Measurements from ENCODE around the gene LARP1.

- TF ChIP-seq EZH2 (IDR thresholded peaks at IDR 0.05; ENCODE audit: low read depth, unreplicated experiment) (no peak), EZH2phosphoT487 (IDR thresholded peaks at IDR 0.05; ENCODE audit: unreplicated experiment) (no peak), ZNF114 (CRISPR knock-in tag; IDR thresholded peaks at IDR 0.05) (no peak), POLR2AphosphoS5 (IDR thresholded peaks at IDR 0.05; ENCODE audit: low read depth) (no peak), NANOG (IDR thresholded peaks at IDR 0.05; ENCODE audit: borderline replicate concordance) (no peak), JUNB (IDR thresholded peaks at IDR 0.05; ENCODE audit: unreplicated experiment) (no peak), CREB1 (CRISPR knock-in tag; IDR thresholded peaks at IDR 0.05; ENCODE audit: low read depth) (no peak), ETS1 (IDR thresholded peaks at IDR 0.05) (no peak)
- TF ChIP-seq, protein P1, sequence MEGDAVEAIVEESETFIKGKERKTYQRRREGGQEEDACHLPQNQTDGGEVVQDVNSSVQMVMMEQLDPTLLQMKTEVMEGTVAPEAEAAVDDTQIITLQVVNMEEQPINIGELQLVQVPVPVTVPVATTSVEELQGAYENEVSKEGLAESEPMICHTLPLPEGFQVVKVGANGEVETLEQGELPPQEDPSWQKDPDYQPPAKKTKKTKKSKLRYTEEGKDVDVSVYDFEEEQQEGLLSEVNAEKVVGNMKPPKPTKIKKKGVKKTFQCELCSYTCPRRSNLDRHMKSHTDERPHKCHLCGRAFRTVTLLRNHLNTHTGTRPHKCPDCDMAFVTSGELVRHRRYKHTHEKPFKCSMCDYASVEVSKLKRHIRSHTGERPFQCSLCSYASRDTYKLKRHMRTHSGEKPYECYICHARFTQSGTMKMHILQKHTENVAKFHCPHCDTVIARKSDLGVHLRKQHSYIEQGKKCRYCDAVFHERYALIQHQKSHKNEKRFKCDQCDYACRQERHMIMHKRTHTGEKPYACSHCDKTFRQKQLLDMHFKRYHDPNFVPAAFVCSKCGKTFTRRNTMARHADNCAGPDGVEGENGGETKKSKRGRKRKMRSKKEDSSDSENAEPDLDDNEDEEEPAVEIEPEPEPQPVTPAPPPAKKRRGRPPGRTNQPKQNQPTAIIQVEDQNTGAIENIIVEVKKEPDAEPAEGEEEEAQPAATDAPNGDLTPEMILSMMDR (conservative IDR thresholded peaks at IDR 0.05; ENCODE audit: low read depth in 2 of 2), result no peak
- TF ChIP-seq, protein P2, sequence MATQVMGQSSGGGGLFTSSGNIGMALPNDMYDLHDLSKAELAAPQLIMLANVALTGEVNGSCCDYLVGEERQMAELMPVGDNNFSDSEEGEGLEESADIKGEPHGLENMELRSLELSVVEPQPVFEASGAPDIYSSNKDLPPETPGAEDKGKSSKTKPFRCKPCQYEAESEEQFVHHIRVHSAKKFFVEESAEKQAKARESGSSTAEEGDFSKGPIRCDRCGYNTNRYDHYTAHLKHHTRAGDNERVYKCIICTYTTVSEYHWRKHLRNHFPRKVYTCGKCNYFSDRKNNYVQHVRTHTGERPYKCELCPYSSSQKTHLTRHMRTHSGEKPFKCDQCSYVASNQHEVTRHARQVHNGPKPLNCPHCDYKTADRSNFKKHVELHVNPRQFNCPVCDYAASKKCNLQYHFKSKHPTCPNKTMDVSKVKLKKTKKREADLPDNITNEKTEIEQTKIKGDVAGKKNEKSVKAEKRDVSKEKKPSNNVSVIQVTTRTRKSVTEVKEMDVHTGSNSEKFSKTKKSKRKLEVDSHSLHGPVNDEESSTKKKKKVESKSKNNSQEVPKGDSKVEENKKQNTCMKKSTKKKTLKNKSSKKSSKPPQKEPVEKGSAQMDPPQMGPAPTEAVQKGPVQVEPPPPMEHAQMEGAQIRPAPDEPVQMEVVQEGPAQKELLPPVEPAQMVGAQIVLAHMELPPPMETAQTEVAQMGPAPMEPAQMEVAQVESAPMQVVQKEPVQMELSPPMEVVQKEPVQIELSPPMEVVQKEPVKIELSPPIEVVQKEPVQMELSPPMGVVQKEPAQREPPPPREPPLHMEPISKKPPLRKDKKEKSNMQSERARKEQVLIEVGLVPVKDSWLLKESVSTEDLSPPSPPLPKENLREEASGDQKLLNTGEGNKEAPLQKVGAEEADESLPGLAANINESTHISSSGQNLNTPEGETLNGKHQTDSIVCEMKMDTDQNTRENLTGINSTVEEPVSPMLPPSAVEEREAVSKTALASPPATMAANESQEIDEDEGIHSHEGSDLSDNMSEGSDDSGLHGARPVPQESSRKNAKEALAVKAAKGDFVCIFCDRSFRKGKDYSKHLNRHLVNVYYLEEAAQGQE (IDR thresholded peaks at IDR 0.05; ENCODE audit: unreplicated experiment), result no peak
Observed at GRCh38 chr5:154734370-154735248, 20.6 kb upstream of the LARP1 start.

Data from GM23338 (cell line).